Hippocampal formation (tissue), 2 donors: ENCODE data around the gene CMBL.
"Not testable (repeated sequence)": the region's sequence is repeated elsewhere in the genome, so short reads cannot be mapped to it uniquely, and the experiment has no call there.

Experiments used
- DNase-seq, 2 donors: peaks; one replicate each; lab custom pipeline; 2025; lab: John Stamatoyannopoulos, UW

CMBL gene

GRCh38 chr5:10285362-10285761, 22.3 kb downstream of the CMBL start:
- DNase-seq: not testable (repeated sequence)

DNA sequence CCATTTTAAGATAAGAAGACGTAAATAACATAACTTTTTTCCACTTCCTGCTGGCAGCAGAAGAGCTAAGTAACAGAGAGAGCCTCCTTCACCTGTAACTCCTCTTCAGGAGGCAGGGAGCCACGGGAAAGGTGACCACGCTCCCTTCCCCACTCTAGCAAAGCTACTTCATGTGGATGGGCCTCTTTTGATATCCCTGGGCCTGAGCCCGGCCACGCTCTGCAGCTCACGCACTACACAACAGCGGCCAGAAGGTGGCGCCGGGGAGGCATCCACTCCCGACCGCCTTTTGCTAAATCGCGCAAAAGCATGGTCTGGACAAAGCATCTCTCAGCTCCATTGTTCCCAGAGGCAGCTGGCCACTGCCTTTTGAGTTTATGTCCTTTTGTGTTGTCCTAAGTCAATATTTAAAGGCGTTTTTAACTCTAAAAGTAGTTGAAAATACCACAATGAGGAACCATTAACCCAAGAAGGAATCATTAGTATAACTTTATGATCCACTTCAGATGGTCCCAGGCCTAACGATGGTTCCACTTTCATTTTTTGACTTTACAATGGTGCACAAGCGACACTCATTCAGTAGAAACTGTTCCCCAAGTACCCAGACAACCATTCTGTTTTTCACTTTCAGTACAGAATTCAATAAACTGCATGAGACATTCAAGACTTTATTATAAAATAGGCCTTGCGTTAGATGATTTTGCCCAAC, 23.6 kb downstream of the CMBL start:
- DNase-seq: peak; percentile 75 to 86

GRCh38 chr5:10279925-10280720, 27.6 kb downstream of the CMBL start:
- DNase-seq: no peak

DNA sequence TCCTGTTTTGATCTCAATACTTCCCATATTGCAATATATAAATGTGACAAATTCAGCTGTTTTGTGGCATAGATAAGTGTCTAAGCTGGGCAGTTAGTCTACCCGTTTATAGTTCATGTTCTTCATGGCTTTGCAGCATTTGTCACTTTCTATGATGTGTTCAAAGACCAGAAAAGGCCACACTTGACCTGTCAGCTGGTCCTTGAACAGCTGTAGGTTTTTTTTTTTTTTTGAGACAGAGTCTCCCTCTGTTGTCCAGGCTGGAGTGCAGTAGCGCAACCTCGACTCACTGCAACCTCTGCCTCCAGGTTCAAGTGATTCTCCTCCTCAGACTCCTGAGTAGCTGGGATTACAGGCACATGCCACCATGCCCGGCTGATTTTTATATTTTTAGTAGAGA, 28.4 kb downstream of the CMBL start:
- no peak for DNase-seq

GRCh38 chr5:10278658-10279279, 28.9 kb downstream of the CMBL start:
- DNase-seq: no peak

GRCh38 chr5:10277773-10278630, 29.7 kb downstream of the CMBL start:
- DNase-seq: no peak

DNA sequence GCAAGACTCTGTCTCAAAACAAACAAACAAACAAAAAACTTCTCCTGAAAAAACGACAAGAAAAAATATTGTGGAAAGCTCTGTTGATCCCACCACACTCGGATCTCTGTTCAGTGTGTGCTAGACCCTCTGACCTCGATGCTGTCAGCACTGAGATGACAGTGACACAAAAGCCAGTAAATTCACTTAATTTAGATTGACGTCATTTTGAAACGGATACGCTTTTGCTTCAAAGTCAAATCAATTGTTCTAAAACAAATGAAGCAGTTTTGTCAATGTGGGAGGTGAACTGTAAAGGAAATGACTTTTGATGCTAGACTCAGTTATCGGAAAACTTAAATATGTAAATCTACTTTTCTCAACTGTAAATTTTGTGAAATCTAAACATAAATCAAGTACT, 31.0 kb downstream of the CMBL start:
- DNase-seq: no peak

DNA sequence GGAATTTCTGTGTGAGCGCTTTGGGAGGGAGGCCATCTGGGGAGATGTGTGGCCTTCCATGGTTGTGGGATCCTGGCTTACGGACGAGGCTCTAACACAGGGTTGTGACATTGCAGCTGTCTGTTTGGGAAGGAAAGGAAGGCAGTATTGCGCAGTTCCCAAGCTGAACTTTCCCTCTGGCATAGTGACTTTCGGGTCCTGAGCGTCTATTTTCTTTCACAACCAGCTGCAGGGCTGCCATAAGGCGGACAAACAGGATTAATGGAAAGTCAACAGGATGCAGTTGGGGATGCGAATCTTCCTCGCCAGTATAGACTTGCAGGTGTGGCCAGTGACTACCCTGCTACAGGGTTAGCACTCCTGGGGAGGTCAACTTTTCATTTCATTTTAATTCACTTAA, 31.7 kb downstream of the CMBL start:
- DNase-seq: no peak

DNA sequence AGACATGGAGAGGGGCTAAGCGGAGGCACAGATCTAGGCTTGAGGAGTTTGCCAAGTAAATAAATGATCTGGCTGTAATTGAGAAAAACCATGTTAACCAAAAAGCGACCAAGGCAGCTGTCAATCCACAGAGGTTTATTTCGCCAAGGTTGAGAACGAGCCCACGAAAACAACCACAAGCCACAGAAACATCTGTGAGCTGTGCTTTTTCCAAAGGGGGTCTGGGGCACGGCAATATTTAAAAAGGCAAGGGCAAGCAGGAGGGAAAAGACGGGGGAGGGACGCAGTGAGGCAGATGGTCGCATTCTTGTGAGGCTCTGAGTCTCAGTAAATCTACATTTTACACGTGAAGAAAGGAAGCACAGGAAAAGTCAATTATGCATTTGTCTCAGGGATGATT, 32.2 kb downstream of the CMBL start:
- no peak for DNase-seq

GRCh38 chr5:10272875-10273209, 34.9 kb downstream of the CMBL start:
- not testable (repeated sequence) for DNase-seq

GRCh38 chr5:10272053-10272874, 35.4 kb downstream of the CMBL start:
- no peak for DNase-seq

DNA sequence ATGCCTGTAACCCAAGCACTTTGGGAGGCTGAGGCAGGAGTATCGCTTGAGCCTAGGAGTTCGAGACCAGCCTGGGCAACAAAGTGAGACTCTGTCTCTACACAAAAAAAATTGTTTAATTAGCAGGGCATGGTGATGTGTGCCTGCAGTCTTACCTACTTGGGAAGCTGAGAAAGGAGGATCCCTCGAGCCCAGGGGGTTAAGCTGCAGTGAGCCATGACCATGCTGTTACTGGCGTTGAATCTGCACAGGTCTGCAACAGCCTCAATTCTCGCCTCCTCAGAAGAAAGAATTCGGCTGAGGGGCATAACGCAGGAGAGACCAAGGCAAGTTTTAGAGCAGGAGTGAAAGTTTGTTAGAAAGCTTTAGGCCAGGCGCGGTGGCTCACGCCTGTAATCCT, 39.6 kb downstream of the CMBL start:
- DNase-seq: no peak

DNA sequence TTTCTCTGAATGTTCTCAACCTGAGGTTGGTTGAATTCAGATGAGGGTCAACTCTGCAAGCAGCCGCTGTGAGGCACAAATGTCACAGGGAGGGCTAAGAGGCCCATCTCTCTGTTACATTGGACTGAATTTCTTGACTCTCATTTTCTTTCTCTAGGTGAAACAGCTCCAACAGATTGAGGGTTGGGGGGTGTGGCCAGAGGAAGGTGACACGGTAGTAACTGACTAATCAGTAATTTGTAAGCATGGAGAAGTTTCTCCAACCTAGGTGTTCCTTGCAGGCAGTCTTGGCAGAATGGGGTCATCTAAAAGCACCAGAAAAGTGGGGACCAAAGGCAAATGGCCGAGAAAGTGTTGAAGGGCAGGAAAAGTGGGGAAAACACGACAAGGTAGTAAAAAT, 40.9 kb downstream of the CMBL start:
- DNase-seq: no peak

- DNase-seq: no peak
These were observed 41.6 kb downstream of the CMBL start for GRCh38 chr5:10266137-10266536.

DNA sequence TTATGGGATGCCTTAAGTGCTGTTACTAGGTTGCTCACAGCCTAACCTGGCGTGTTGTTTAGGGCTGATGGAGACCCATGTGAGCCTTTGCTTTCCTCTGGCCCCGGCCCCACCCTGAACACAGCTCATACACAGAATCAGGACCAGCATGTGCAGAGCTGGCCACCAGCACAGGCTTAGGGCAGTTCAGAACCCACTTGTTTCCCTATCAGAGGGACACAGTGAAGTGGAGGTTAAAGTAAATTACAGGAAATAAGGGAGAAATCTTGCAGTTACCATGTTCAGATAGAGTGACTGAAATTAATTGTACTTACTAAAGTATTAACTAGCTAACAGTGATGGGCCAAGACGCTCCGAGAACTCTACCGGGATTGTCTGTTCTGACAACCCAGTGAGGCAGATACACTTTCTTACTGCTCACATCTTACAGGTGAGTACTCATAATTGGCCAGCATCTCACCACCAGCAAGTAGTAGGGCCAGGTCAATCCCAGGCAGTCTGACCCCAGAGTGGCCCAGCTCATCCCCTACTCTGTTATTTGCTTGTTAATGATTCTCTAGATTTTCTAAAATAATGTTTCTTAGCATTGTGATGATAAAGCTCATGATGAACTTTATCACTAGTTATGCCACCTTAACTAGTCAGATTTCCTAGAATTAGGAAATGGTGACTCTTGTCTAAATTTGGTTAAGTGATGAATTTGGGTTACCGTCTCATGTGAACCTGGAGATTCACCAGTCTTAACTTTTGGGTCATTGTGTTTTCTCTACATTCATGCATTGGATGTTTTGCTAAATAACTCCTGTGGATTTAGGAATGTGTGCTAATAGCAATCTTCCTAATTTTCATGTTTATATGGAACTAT, 42.2 kb downstream of the CMBL start:
- DNase-seq: no peak

GRCh38 chr5:10264604-10265003, 43.1 kb downstream of the CMBL start:
- no peak for DNase-seq

DNA sequence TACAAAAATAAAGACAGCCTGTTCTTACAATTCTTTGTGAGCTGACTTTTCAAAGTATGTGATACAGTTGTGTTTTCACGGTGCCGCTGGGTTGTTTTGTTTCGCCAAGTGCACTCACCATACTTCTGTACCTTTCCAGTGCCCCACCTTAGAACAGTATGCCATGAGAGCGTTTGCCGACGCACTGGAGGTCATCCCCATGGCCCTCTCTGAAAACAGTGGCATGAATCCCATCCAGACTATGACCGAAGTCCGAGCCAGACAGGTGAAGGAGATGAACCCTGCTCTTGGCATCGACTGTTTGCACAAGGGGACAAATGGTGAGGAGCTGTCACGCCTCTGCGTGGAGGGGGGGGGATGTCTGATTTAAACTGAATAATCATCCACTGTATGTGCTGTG, 44.7 kb downstream of the CMBL start:
- DNase-seq: no peak

GRCh38 chr5:10262121-10262774, 45.5 kb downstream of the CMBL start:
- DNase-seq: no peak

DNA sequence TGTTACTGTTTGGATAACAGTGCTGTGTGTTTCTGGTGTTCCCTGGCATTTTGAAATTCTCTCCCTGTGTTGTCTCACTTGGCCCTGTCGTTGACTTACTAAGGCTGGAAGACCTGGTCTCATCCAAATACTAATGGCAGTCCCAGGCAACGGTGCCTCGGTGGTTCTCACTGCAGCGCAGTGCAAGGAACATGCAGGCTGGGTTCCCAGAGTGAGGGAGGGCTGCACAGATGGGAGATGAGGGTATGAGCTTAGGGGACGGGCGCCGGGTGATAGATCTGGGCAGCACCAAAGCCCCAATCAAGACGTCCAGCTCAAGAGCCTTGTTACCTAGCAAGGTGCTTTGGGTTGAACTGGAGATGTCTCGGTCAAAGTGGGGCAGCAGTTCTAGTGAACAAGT, 46.6 kb downstream of the CMBL start:
- DNase-seq: no peak

DNA sequence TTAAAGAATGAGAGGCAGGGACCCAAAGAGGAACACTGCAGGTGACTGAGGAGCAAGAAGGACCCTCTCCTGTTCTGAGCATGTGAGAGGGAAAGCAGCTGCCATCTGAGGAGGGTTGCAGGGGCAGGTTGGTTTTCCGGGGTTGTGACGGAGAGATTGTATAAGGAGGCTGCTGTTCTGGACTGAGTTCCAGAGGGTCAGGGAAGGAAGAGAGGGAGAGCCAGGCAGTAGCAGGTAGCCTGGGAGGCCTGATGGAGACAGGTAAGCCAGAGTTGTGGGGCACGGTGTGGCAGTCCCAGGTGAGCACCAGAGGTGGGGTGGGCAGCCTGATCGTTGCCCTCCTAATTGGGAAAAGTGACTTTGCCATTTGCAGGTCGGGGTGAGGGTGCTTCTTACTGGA, 47.8 kb downstream of the CMBL start:
- no peak for DNase-seq
